GM12878 (cell line): ENCODE results near the gene DTX2. TPM values are rescaled to one million over a fixed set of nuclear protein-coding genes. Genes with fewer than 3 reads are reported as not detected.
"Not testable (repeated sequence)": the region's sequence is repeated elsewhere in the genome, so short reads cannot be mapped to it uniquely, and the experiment has no call there.

ENCODE experiments used
- ATAC-seq: fragments of 200-7000 bp; cut with Tn5 transposase; 3 replicates; pipeline ENCODE4 v1.9.1; 2020; ENCODE audit warnings: mild to moderate bottlenecking, moderate library complexity
- BruUV-seq: library from RNA; stranded (reverse); fragments of 400-500 nt; replicated peaks from 2 replicates; lab custom pipeline; 2021; lab: Mats Ljungman, UMichigan
- CTCF ChIA-PET: fragments of 300-600 bp; sonication (Branson Sonifier 250); formaldehyde crosslinking; extraction: SDS; loops from one replicate; lab custom pipeline; 2021; ENCODE audit warnings: inconsistent platforms; lab: Yijun Ruan, JAX
- POLR2A ChIA-PET: fragments of 350-600 bp; formaldehyde crosslinking; extraction: SDS; loops from one replicate; lab custom pipeline; 2021; ENCODE audit warnings: inconsistent platforms; lab: Charles Lee
- RAD21 ChIA-PET: fragments of 300-600 bp; sonication (Branson Sonifier 250); formaldehyde crosslinking; loops from one replicate; lab custom pipeline; 2023; ENCODE audit warnings: antibody characterized with exemption; ENCODE audit not compliant: unreplicated experiment; lab: Charles Lee
- SMC1A ChIA-PET: fragments of 300-600 bp; sonication (Branson Sonifier 250); formaldehyde crosslinking; loops from one replicate; lab custom pipeline; 2023; ENCODE audit not compliant: unreplicated experiment, uncharacterized antibody; lab: Charles Lee
- DNase-seq: peaks from one replicate; pipeline ENCODE4 v3.0.0-alpha.2; 2011; ENCODE audit warnings: low read depth, low spot score
- FAIRE-seq: peaks from 3 replicates; lab custom pipeline; 2011; peaks lifted over from hg19 to GRCh38; lab: Jason Lieb, UNC
- H2AFZ ChIP-seq: 2 replicates; pipeline ENCODE4 v1.6.0; 2011; ENCODE audit warnings: low read depth, low read length, control low read depth; ENCODE audit not compliant: control insufficient read depth
- H3K27ac ChIP-seq: 2 replicates; pipeline ENCODE4 v1.5.1; 2011; ENCODE audit warnings: control low read depth; ENCODE audit not compliant: control insufficient read depth, insufficient read depth
- H3K27me3 ChIP-seq, 2 experiments: replicated peaks in 1 of 2; 2 replicates each; pipeline versions ENCODE4 v1.6.0 to v1.6.1; 2011; ENCODE audit warnings: low read length in 1 of 2; ENCODE audit not compliant: control insufficient read depth in 2 of 2, insufficient read depth in 2 of 2
- H3K36me3 ChIP-seq, 2 experiments: 2 replicates each; pipeline ENCODE4 v1.5.1; 2011; ENCODE audit warnings: low read length in 1 of 2; ENCODE audit not compliant: control insufficient read depth in 2 of 2, insufficient read depth in 2 of 2
- H3K4me1 ChIP-seq: 2 replicates; pipeline ENCODE4 v1.6.1; 2011; ENCODE audit warnings: mild to moderate bottlenecking, low read length, moderate library complexity, mixed read lengths; ENCODE audit not compliant: control insufficient read depth, insufficient read depth
- H3K4me2 ChIP-seq: 2 replicates; pipeline ENCODE4 v1.6.0; 2011; ENCODE audit warnings: control low read depth; ENCODE audit not compliant: control insufficient read depth, insufficient read depth
- H3K4me3 ChIP-seq: fragments of 200-600 bp; sonication (generic); 2 replicates; pipeline ENCODE4 v1.5.1; 2016
- H3K79me2 ChIP-seq: 2 replicates; pipeline ENCODE4 v1.6.0; 2011; ENCODE audit warnings: low read length; ENCODE audit not compliant: control insufficient read depth, insufficient read depth
- H3K9ac ChIP-seq: 2 replicates; pipeline ENCODE4 v1.8.0; 2011; ENCODE audit warnings: low read length, control low read depth, mixed read lengths; ENCODE audit not compliant: control insufficient read depth, insufficient read depth
- H3K9me3 ChIP-seq: replicated peaks from 3 replicates; pipeline ENCODE4 v1.5.1; 2011; ENCODE audit warnings: mild to moderate bottlenecking, low read length; ENCODE audit not compliant: control insufficient read depth, insufficient read depth
- H4K20me1 ChIP-seq: 2 replicates; pipeline ENCODE4 v1.6.0; 2011; ENCODE audit not compliant: control insufficient read depth, insufficient read depth
- WGBS: methylation state at CpG from one replicate; pipeline ENCODE4 v1.1.6; 2016; ENCODE audit warnings: low lambda C conversion rate; ENCODE audit not compliant: insufficient replicate concordance, insufficient coverage; ENCODE audit errors: missing lambda C conversion rate; 5-methylcytosine and 5-hydroxymethylcytosine counted together
- in situ Hi-C: fragments of 300-500 bp; cut with MboI; formaldehyde crosslinking; loops from 9 replicates; pipeline ENCODE4 v1.14.3; 2018; ENCODE audit warnings: mixed read lengths
- intact Hi-C: fragments of 100-400 bp; cut with micrococcal nuclease; formaldehyde crosslinking; loops from one replicate; pipeline ENCODE4 v1.14.2; 2022; ENCODE audit not compliant: unreplicated experiment
- polyA plus RNA-seq, 11 experiments: library from polyadenylated mRNA; depleted of rRNA in 4 of 11; unstranded in 6 of 11; stranded (reverse) in 5 of 11; fragments of >200 nt; fragmentation: Nextera tagmentation in 4 of 11; fragmentation: Illumina TruSeq in 1 of 11; extraction: Ambion mirVana in 4 of 11; extraction: Trizol in 1 of 11; gene quantifications; 1 replicate in 1 of 11; 2 replicates in 10 of 11; pipeline versions ENCODE4 v1.2.1 to v1.2.3, GENCODE V29; 2011 to 2016; ENCODE audit warnings: inconsistent platforms in 2 of 11, missing spikeins in 2 of 11, low read depth in 1 of 11
- total RNA-seq, 4 experiments: library from RNA; depleted of rRNA in 3 of 4; stranded (reverse); fragments of >200 nt in 3 of 4; fragmentation: Illumina TruSeq in 1 of 4; extraction: Trizol in 1 of 4; gene quantifications; 2 replicates each; pipeline versions ENCODE4 v1.2.1 to v1.2.3, GENCODE V29; 2013 to 2021

DTX2 gene
- total and polyA plus RNA-seq, 10 of the 15 experiments (the other 5 are each of a cell fraction or from before 2014, with no cell fraction given): 0.14 to 31.0 (median 11.0) TPM

DNA sequence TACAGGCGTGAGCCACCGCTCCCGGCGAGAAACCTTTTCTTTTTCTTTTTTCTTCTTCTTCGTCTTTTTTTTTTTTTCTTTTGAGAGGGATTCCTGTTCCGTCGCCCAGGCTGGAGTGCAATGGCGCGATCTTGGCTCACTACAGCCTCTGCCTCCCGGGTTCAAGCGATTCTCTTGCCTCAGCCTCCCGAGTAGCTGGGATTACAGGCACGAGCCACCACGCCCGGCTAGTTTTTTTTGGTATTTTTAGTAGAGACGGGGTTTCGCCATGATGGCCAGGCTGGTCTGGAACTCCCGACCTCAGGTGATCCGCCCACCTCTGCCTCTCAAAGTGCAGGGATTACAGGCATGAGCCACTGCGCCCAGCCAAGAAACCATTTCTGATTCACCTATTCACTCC lies 742 bp upstream of the DTX2 start:
- FAIRE-seq, DNase-seq, CTCF ChIA-PET, H3K9me3 ChIP-seq, intact Hi-C loops, ATAC-seq, H3K79me2 ChIP-seq, POLR2A ChIA-PET, H3K4me1 ChIP-seq, SMC1A ChIA-PET, H3K27ac ChIP-seq, in situ Hi-C loops, H2AFZ ChIP-seq, H4K20me1 ChIP-seq, BruUV-seq, H3K9ac ChIP-seq, H3K27me3 ChIP-seq, H3K36me3 ChIP-seq, H3K4me3 ChIP-seq, H3K4me2 ChIP-seq, RAD21 ChIA-PET: not testable (repeated sequence)
- 35% methylated on average over 5 of the region's 20 CpGs for WGBS

GRCh38 chr7:76462271-76462882 lies 868 bp downstream of the DTX2 start:
- H3K36me3 ChIP-seq, H3K27ac ChIP-seq, H3K79me2 ChIP-seq, SMC1A ChIA-PET, H3K27me3 ChIP-seq, POLR2A ChIA-PET, H3K9me3 ChIP-seq, FAIRE-seq, H3K4me3 ChIP-seq, H2AFZ ChIP-seq, H3K9ac ChIP-seq, CTCF ChIA-PET, H3K4me2 ChIP-seq, RAD21 ChIA-PET, DNase-seq, in situ Hi-C loops, intact Hi-C loops, H3K4me1 ChIP-seq, H4K20me1 ChIP-seq: not testable (repeated sequence)
- BruUV-seq: TSS peak; percentile 78
- no CpG with 5 or more reads among the region's 17 CpGs for WGBS
- peak; percentile 38 for ATAC-seq

DNA sequence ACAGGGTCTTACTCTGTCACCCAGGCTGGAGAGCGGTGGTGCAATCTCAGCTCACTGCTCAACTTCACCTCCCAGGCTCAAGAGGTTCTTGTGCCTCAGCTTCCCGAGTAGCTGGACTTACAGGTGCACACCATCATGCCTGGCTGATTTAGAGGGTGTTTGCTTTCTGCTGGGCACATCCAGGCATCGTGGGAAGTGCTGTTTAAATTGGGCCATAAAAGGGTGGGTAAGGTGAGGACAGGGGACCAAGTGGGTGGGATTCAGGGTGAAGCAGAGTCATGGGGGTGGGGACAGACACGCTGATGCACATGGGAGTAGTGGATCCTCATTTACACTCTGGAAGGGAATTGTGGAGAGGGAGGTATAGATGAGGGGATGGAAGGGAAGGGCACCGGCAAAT lies 3.5 kb downstream of the DTX2 start:
- Histone ChIP-seq H3K4me3 (peak overlapping the region; percentile 44; the same call in 1 of the 2 replicates), H3K4me2 (0 out of 2 replicates have a peak overlapping the region, but pooled peaks have one; percentile 42), H3K27ac (0 out of 2 replicates have a peak overlapping the region, but pooled peaks have one; percentile 33)
- ATAC-seq, H2AFZ ChIP-seq, FAIRE-seq, SMC1A ChIA-PET, in situ Hi-C loops, H3K36me3 ChIP-seq, H3K9ac ChIP-seq, H3K4me1 ChIP-seq, RAD21 ChIA-PET, CTCF ChIA-PET, intact Hi-C loops, POLR2A ChIA-PET, BruUV-seq, H3K79me2 ChIP-seq, DNase-seq, H3K27me3 ChIP-seq, H4K20me1 ChIP-seq, H3K9me3 ChIP-seq: not testable (repeated sequence)
- 53% methylated on average over 4 of the region's 5 CpGs for WGBS

DNA sequence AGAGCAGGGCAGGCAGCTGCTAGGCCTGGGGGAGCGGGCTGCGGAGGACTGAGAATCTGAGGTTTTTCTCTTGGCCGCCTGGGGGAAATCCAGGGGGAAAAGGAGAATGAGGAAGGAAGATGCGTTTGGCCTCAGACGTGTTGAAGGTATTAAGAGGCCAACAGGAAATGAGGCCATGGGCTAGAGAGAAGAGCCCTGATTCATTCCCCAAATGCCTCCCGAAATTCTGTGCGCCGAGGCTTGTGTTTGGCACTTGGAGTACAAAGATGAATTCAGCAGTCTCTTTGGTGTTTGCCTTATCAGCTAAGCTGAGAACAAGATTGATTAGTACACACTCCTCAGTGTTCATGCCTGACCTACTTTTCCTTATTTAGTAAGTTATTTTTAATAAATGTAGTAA lies 4.4 kb downstream of the DTX2 start:
- WGBS: no CpG with 5 or more reads among the region's 8 CpGs
- CTCF ChIA-PET, H3K4me3 ChIP-seq, H3K27ac ChIP-seq, H3K27me3 ChIP-seq, intact Hi-C loops, H3K79me2 ChIP-seq, H3K4me1 ChIP-seq, H3K4me2 ChIP-seq, H3K36me3 ChIP-seq, in situ Hi-C loops, RAD21 ChIA-PET, H3K9me3 ChIP-seq, BruUV-seq, SMC1A ChIA-PET, POLR2A ChIA-PET, H4K20me1 ChIP-seq, DNase-seq, H3K9ac ChIP-seq, H2AFZ ChIP-seq: not testable (repeated sequence)
- FAIRE-seq (peak; percentile 27), ATAC-seq (peak; percentile 6)
